Pancreas (tissue), 10 donors: ENCODE data around the gene KRT71. TPM values are rescaled to one million over a fixed set of nuclear protein-coding genes. Genes with fewer than 3 reads are reported as not detected.

ENCODE experiments used
- ATAC-seq, 4 donors: fragments of 200-7000 bp; cut with Tn5 transposase; one replicate each; pipeline versions ENCODE4 v1.8.0 to v1.9.1; 2020; ENCODE audit warnings: mild to moderate bottlenecking in 4 of 4, moderate library complexity in 4 of 4
- DNase-seq, 6 donors: peaks; one replicate each; pipeline ENCODE4 v3.0.0-alpha.2; 2020
- FAIRE-seq: peaks from 2 replicates; lab custom pipeline; 2012; peaks lifted over from hg19 to GRCh38; lab: Jason Lieb, UNC
- H3K27ac ChIP-seq, 4 donors: fragments of 200-600 bp; sonication (generic); 1 replicate in 3 of 4; 2 replicates in 1 of 4; pipeline versions ENCODE4 v1.5.0 to v1.8.0; 2020
- H3K27me3 ChIP-seq, 4 donors: fragments of 200-600 bp; one replicate each; pipeline ENCODE4 v1.8.0; 2021
- H3K36me3 ChIP-seq, 3 donors: fragments of 200-600 bp; sonication (generic) in 1 of 3; one replicate each; pipeline versions ENCODE4 v1.5.0 to v1.8.0; 2020 to 2021
- H3K4me1 ChIP-seq, 3 donors: fragments of 200-600 bp; one replicate each; pipeline ENCODE4 v1.8.0; 2021
- H3K4me3 ChIP-seq, 4 donors: fragments of 200-600 bp; sonication (generic) in 2 of 4; one replicate each; pipeline versions ENCODE4 v1.5.0 to v1.8.0; 2020 to 2021
- H3K9me3 ChIP-seq, 4 donors: fragments of 200-600 bp; one replicate each; pipeline ENCODE4 v1.8.0; 2021
- CTCF ChIP-seq, 4 donors: fragments of 200-600 bp; sonication (generic) in 3 of 4; IDR thresholded peaks; one replicate each; pipeline versions ENCODE4 v1.5.0 to v1.8.0; 2021; ENCODE audit warnings: antibody characterized with exemption in 4 of 4
- WGBS, 2 donors: extraction: QIAGEN DNeasy Blood & Tissue Kit; methylation state at CpG; one replicate each; pipeline ENCODE4 v1.1.7; 2013; 5-methylcytosine and 5-hydroxymethylcytosine counted together
- intact Hi-C, 3 donors: fragments of 100-400 bp; cut with DNase I; formaldehyde crosslinking; loops; one replicate each; pipeline versions ENCODE4 v1.11.1 to v1.14.2; 2022
- polyA plus RNA-seq, 2 donors: library from polyadenylated mRNA; stranded (reverse); fragments of 200-250 nt; gene quantifications; one replicate each; pipeline ENCODE4 v1.2.3, GENCODE V29; 2013
- total RNA-seq, 6 donors: library from RNA; stranded (reverse); fragmentation: NEBNext Ultra II Directional in 4 of 6; extraction: Animal tissue kit (Norgen Biotek cat#: 25700) in 4 of 6; gene quantifications; one replicate each; pipeline versions ENCODE4 v1.2.1 to v1.2.4, GENCODE V29; 2021 to 2023
- donor health status: healthy with polysubstance abuse.
- donor health status: DM: no; HTN: no; CAD: no; lungs with moderate emphysema.
- donor health status: DM: no; HTN: no; CAD: no.
- donor health status: control.
- donor health status: control.
- donor health status: Bipolar disorder and iron deficiency.
- donor health status: DM: yes; HTN: yes; CAD: no.
- donor health status: DM: no; HTN: no; CAD: no.
- donor health status: DM: no; HTN: no; CAD: no.
- donor health status: DM: yes; HTN: yes; CAD: no.

The KRT71 gene
- total and polyA plus RNA-seq, 8 donors = not detected

GRCh38 chr12:52530366-52530765 lies 22.6 kb downstream of the KRT71 start:
- Histone ChIP-seq H3K4me3 (no peak overlapping the region), H3K9me3 (no peaks in the 10 kb centered on the region), H3K4me1 (no peaks in the 10 kb centered on the region), H3K36me3 (no peaks in the 10 kb centered on the region), H3K27ac (no peak overlapping the region), H3K27me3 (no peaks in the 10 kb centered on the region)
- intact Hi-C loops = no loop called here
- ATAC-seq (no peak), DNase-seq (no peak), FAIRE-seq (no peak)
- TF ChIP-seq CTCF (IDR thresholded peaks at IDR 0.05) = no peak
- 65 to 67% methylated on average over 2 of the region's 2 CpGs for WGBS, 2 donors

GRCh38 chr12:52529846-52530245 lies 23.1 kb downstream of the KRT71 start:
- no peak for TF ChIP-seq CTCF (IDR thresholded peaks at IDR 0.05)
- WGBS, 2 donors = 88 to 94% methylated on average over 9 of the region's 9 CpGs
- intact Hi-C loops = no loop called here
- H3K9me3 ChIP-seq = no peaks in the 10 kb centered on the region
- H3K4me3 ChIP-seq = no peak overlapping the region
- H3K36me3 ChIP-seq = no peaks in the 10 kb centered on the region
- ATAC-seq (no peak), FAIRE-seq (no peak), DNase-seq (no peak)
- H3K4me1 ChIP-seq = no peaks in the 10 kb centered on the region
- H3K27ac ChIP-seq = no peak overlapping the region
- no peaks in the 10 kb centered on the region for H3K27me3 ChIP-seq

GRCh38 chr12:52529417-52529816 lies 23.5 kb downstream of the KRT71 start:
- no peaks in the 10 kb centered on the region for H3K36me3 ChIP-seq
- no peak for ATAC-seq
- no peak for DNase-seq
- H3K4me1 ChIP-seq = no peaks in the 10 kb centered on the region
- no peak for FAIRE-seq
- no peak for TF ChIP-seq CTCF (IDR thresholded peaks at IDR 0.05)
- H3K4me3 ChIP-seq = no peak overlapping the region
- H3K27me3 ChIP-seq = no peaks in the 10 kb centered on the region
- 86 to 91% methylated on average over 2 of the region's 2 CpGs for WGBS, 2 donors
- intact Hi-C loops = no loop called here
- no peaks in the 10 kb centered on the region for H3K9me3 ChIP-seq
- peak overlapping the region in 3 of 4 donors; percentile 9 to 57 (median 46) for H3K27ac ChIP-seq

- Histone ChIP-seq H3K27ac (peak overlapping the region in 3 of 4 donors; percentile 9 to 57 (median 46)), H3K36me3 (no peaks in the 10 kb centered on the region), H3K4me1 (no peaks in the 10 kb centered on the region), H3K9me3 (no peaks in the 10 kb centered on the region), H3K4me3 (no peak overlapping the region), H3K27me3 (no peaks in the 10 kb centered on the region)
- peak in 3 of 4 donors; percentile 66 to 84 (median 83) for ATAC-seq
- intact Hi-C loops = no loop called here
- TF ChIP-seq CTCF (IDR thresholded peaks at IDR 0.05) = no peak
- FAIRE-seq = no peak
- peak in 5 of 6 donors; percentile 38 to 82 (median 63) for DNase-seq
- 57 to 61% methylated on average over 8 of the region's 8 CpGs for WGBS, 2 donors
Observed at GRCh38 chr12:52528641-52529143, 24.3 kb downstream of the KRT71 start.

GRCh38 chr12:52527121-52527800 lies 25.7 kb downstream of the KRT71 start:
- WGBS, 2 donors = 59 to 70% methylated on average over 4 of the region's 4 CpGs
- no peak for ATAC-seq
- no peaks in the 10 kb centered on the region for H3K9me3 ChIP-seq
- H3K27ac ChIP-seq = no peak overlapping the region
- FAIRE-seq = no peak
- DNase-seq = peak in 1 of 6 donors; percentile 1
- no peak for TF ChIP-seq CTCF (IDR thresholded peaks at IDR 0.05)
- no peaks in the 10 kb centered on the region for H3K27me3 ChIP-seq
- H3K4me1 ChIP-seq = no peaks in the 10 kb centered on the region
- intact Hi-C loops = no loop called here
- H3K4me3 ChIP-seq = no peak overlapping the region
- no peaks in the 10 kb centered on the region for H3K36me3 ChIP-seq
